ENCODE results near the gene APLP1. TPM values are rescaled to one million over a fixed set of nuclear protein-coding genes. Genes with fewer than 3 reads are reported as not detected.
"Not testable (repeated sequence)": the region's sequence is repeated elsewhere in the genome, so short reads cannot be mapped to it uniquely, and the experiment has no call there.

APLP1 gene
- total and polyA plus RNA-seq, 12 donors, result 2.7 to 63.5 (median 24.9) TPM

DNA sequence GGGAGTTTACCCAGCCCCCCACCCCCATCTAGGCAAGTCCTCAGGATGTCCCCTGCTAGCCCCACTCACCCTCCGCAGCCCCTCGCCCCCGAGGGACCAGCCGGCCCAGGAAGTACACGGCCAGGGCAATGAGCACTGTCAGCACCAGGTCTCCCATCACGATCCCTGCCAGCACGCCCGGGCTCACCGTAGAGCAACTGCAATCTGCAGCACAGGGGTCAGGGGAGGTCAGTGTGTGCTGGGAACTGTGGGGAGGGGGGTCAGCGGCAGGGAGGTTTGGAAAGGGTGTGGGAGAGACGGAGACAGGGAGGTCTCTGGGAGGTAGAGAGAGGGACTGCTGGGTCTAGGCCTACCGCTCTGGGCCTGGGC, 39.0 kb downstream of the APLP1 start:
- Histone ChIP-seq H3K9me3 (no peaks in the 10 kb centered on the region), H3K4me3 (peak overlapping the region in 7 of 10 donors; percentile 18 to 64 (median 36)), H3K4me1 (peaks cover 0 to 70% (median 0%) of the 10 kb centered on the region in 9 donors), H3K36me3 (peaks cover 0 to 17% (median 0%) of the 10 kb centered on the region in 9 donors), H3K27ac (peak overlapping the region in 6 of 10 donors; percentile 48 to 96 (median 54)), H3K27me3 (peaks cover 0 to 6% (median 0%) of the 10 kb centered on the region in 7 donors)
- intact Hi-C loops (cut with DNase I), result loop anchor here in 1 of 10 donors (5.0 kb wide), 1 partner anchor 945 kb away; the partner anchor contains the start of gene ZNF345
- WGBS, 2 donors, result 29 to 33% methylated on average over 12 of the region's 12 CpGs
- DNase-seq (no peak), ATAC-seq (no peak)
- TF ChIP-seq, protein P1, sequence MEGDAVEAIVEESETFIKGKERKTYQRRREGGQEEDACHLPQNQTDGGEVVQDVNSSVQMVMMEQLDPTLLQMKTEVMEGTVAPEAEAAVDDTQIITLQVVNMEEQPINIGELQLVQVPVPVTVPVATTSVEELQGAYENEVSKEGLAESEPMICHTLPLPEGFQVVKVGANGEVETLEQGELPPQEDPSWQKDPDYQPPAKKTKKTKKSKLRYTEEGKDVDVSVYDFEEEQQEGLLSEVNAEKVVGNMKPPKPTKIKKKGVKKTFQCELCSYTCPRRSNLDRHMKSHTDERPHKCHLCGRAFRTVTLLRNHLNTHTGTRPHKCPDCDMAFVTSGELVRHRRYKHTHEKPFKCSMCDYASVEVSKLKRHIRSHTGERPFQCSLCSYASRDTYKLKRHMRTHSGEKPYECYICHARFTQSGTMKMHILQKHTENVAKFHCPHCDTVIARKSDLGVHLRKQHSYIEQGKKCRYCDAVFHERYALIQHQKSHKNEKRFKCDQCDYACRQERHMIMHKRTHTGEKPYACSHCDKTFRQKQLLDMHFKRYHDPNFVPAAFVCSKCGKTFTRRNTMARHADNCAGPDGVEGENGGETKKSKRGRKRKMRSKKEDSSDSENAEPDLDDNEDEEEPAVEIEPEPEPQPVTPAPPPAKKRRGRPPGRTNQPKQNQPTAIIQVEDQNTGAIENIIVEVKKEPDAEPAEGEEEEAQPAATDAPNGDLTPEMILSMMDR (IDR thresholded peaks at IDR 0.05), result no peak

DNA sequence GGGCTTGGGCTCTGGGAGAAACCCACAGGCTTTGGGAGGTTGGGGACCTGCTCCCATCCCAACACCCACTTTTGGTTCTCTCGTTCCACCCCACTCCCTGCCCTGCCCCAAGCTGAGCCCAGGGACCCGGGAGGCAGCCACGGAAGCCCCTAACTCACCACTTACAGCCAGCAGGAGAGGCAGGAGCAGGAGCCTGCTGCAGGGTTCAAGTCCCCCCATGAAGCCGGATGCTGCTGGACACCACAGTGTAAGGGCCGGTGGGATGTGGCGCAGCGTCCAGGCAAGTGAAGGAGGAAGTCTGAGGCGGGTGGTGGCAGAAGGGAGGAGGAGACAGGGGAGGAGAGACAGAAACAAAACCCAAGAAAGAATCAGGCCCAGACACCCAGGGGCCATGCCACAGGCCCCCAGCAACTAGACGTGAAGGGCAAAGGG, 39.7 kb downstream of the APLP1 start, which contains the start of gene TYROBP:
Gene TYROBP (minus strand): TSS at position 286 of the 432 bp plus-strand sequence. CDS start 67 bp downstream, at position 219.
- intact Hi-C loops (cut with DNase I), result loop anchor here in 1 of 10 donors (5.0 kb wide), 1 partner anchor 944 kb away; the partner anchor contains the start of gene ZNF345
- peak; percentile 15 to 60 (median 48) for ATAC-seq
- Histone ChIP-seq H3K27ac (peak within 1 kb of the TSS in 6 of 10 donors; percentile 48 to 96 (median 54)), H3K36me3 (peaks cover 0 to 17% (median 0%) of the 10 kb centered on the region in 9 donors), H3K4me3 (peak within 1 kb of the TSS in 8 of 10 donors; percentile 2 to 64 (median 34)), H3K27me3 (peaks cover 0 to 11% (median 0%) of the 10 kb centered on the region in 7 donors), H3K4me1 (peaks cover 0 to 70% (median 0%) of the 10 kb centered on the region in 9 donors), H3K9me3 (no peaks in the 10 kb centered on the region)
- 45 to 59% methylated on average over 9 of the region's 9 CpGs for WGBS, 2 donors
- TF ChIP-seq, protein P1 (IDR thresholded peaks at IDR 0.05), result no peak
- DNase-seq, result peak; percentile 33 to 36

DNA sequence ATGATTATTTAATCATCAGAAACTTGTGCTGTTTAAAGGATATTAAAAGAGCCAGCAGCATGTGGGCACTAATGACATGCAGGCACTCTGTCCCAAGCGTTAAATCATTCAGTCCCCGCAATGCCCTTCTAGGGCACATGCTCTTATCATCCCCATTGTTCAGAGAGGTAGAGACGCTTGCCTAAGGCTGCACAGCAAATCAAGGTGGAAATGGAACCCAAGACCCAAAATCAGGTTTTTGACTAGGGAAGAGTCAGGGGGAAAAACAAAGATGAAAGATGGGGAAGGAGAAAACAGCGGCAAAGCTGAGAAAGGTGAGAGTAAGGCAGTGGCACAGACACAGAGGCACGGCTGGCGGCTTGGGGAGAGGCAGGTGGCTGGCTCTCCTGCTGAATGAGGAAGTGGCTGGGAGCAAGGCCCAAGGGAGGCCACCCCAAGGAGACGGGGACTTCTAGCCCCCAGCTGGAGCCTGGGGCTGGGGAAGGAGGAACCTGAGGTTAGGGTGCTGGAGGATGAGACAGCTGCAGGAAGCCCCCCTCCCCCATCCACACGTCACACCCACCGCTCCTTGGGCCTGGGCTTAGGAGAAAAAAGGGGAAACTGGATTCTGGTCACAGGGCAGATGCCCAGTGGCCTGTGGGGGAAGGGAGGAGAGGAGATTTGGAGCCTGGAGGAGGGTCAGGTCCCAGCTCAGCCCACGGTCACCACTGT, 40.8 kb downstream of the APLP1 start:
- peak overlapping the region in 3 of 10 donors; percentile 18 to 64 (median 40) for H3K4me3 ChIP-seq
- peaks cover 0 to 15% (median 0%) of the 10 kb centered on the region in 9 donors for H3K36me3 ChIP-seq
- 70 to 75% methylated on average over 10 of the region's 10 CpGs for WGBS, 2 donors
- H3K9me3 ChIP-seq, result no peaks in the 10 kb centered on the region
- H3K4me1 ChIP-seq, result peaks cover 0 to 70% (median 0%) of the 10 kb centered on the region in 9 donors
- peak; percentile 72 to 77 for DNase-seq
- peak; percentile 79 to 89 (median 84) for ATAC-seq
- peaks cover 0 to 14% (median 0%) of the 10 kb centered on the region in 7 donors for H3K27me3 ChIP-seq
- H3K27ac ChIP-seq, result peak overlapping the region in 6 of 10 donors; percentile 48 to 96 (median 58)
- TF ChIP-seq, protein P1 (IDR thresholded peaks at IDR 0.05), result no peak
- intact Hi-C loops (cut with DNase I), result loop anchor here in 1 of 10 donors (5.0 kb wide), 1 partner anchor 943 kb away; the partner anchor contains the start of gene ZNF345

DNA sequence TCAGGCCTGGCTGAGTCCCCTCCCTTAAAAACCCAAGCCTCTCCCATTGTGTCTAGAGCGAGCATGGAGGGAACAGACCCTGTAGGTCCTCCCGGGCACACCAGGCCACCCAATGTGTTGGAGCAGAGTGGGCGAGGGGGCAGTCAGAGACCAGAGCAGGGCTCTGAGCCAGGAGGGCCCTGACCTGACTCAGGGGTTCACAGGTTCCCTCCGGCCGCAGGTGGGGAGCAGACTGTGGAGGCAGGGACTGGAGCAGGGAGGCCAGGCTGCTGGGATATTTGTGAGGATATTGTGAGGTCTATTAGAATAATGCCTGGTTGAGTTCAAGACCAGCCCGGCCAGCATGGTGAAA, 41.3 kb downstream of the APLP1 start:
- TF ChIP-seq, protein P1 (IDR thresholded peaks at IDR 0.05), result no peak
- intact Hi-C loops (cut with DNase I), result loop anchor here in 1 of 10 donors (5.0 kb wide), 1 partner anchor 943 kb away; the partner anchor contains the start of gene ZNF345
- DNase-seq, result no peak
- Histone ChIP-seq H3K4me3 (no peak overlapping the region), H3K36me3 (peaks cover 0 to 12% (median 0%) of the 10 kb centered on the region in 9 donors), H3K27me3 (peaks cover 0 to 17% (median 0%) of the 10 kb centered on the region in 7 donors), H3K27ac (peak overlapping the region in 5 of 10 donors; percentile 41 to 96 (median 62)), H3K4me1 (peaks cover 0 to 70% (median 0%) of the 10 kb centered on the region in 9 donors), H3K9me3 (no peaks in the 10 kb centered on the region)
- ATAC-seq, result peak in 1 of 8 donors; percentile 4
- 75 to 77% methylated on average over 6 of the region's 6 CpGs for WGBS, 2 donors

DNA sequence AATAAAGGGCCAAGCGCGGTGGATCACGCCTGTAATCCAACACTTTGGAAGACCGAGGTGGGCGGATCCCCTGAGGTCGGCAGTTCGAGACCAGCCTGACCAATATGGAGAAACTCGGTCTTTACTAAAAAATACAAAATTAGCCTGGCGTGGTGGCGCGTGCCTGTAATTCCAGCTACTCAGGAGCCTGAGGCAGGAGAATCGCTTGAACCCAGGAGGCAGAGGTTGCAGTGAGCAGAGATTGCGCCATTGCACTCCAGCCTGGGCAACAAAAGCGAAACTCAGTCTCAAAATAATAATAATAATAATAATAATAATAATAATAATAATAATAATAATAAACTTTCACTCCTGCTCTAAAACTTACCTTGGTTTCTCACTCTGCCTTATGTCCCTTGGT, 42.0 kb downstream of the APLP1 start:
- ATAC-seq; H3K9me3 ChIP-seq; H3K4me3 ChIP-seq; DNase-seq; intact Hi-C loops (cut with DNase I): not testable (repeated sequence)
- Histone ChIP-seq H3K4me1 (peaks cover 0 to 70% (median 0%) of the 10 kb centered on the region in 9 donors), H3K27ac (peak overlapping the region in 4 of 10 donors; percentile 0 to 96 (median 64)), H3K27me3 (peaks cover 0 to 17% (median 0%) of the 10 kb centered on the region in 7 donors), H3K36me3 (peaks cover 0 to 12% (median 0%) of the 10 kb centered on the region in 9 donors)
- 93 to 95% methylated on average over 14 of the region's 14 CpGs for WGBS, 2 donors
